22Rv1 (cell line): ENCODE measurements around the gene ST6GALNAC2.
"Not testable (repeated sequence)": the region's sequence is repeated elsewhere in the genome, so short reads cannot be mapped to it uniquely, and the experiment has no call there.

Source experiments
- H3K27ac ChIP-seq: fragments of 450-650 bp; 2 replicates; pipeline ENCODE4 v1.5.1; 2017
- ZFX ChIP-seq: fragments of 450-650 bp; IDR thresholded peaks from 2 replicates; pipeline ENCODE4 v1.6.1; 2017; ENCODE audit warnings: antibody characterized with exemption, borderline replicate concordance
- TF ChIP-seq, protein P1 (sequence below): fragments of 450-650 bp; IDR thresholded peaks from 2 replicates; pipeline ENCODE4 v1.5.1; 2017; ENCODE audit warnings: mild to moderate bottlenecking

ST6GALNAC2 gene

DNA sequence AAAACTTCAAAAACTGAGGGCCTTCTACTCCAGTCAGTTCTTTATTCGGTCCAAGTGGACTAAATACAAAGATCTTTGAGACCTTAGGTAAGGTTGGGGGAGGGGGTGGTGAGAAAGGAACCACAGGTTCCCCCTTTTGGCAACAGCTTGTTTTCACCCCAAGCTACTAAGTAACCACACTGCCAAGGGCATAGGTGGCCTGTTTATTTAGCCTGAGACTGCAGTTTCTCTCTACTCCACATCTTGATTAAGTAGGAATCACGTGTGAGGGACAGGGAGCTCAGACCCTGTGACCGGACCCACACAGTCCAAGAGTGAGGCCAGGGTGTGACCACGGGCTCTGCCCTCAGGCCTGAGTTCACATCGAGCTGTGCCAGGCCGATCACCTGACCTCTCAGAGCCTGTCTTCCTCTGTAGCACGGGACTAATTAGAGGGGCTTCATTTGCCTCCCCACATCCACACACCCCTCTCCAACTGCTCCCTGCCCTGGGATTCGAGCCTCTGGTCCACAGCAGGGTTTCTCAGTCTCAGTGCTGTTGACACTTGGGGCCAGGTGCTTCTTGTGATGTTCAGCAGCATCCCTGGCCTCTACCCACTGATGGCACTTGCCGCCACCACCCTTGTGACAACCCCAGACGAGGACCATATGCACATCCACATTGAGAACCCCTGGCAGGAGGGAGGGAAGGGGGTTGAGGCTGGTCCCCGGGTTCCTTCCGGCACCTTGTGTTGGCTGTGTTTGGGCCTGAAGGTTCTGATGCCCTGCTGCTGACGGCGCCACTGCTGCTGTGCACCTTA is 17.8 kb downstream of the ST6GALNAC2 start:
- peak overlapping the region; percentile 47 for H3K27ac ChIP-seq
- TF ChIP-seq, protein P1, sequence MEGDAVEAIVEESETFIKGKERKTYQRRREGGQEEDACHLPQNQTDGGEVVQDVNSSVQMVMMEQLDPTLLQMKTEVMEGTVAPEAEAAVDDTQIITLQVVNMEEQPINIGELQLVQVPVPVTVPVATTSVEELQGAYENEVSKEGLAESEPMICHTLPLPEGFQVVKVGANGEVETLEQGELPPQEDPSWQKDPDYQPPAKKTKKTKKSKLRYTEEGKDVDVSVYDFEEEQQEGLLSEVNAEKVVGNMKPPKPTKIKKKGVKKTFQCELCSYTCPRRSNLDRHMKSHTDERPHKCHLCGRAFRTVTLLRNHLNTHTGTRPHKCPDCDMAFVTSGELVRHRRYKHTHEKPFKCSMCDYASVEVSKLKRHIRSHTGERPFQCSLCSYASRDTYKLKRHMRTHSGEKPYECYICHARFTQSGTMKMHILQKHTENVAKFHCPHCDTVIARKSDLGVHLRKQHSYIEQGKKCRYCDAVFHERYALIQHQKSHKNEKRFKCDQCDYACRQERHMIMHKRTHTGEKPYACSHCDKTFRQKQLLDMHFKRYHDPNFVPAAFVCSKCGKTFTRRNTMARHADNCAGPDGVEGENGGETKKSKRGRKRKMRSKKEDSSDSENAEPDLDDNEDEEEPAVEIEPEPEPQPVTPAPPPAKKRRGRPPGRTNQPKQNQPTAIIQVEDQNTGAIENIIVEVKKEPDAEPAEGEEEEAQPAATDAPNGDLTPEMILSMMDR, result no peak
- no peak for TF ChIP-seq ZFX

DNA sequence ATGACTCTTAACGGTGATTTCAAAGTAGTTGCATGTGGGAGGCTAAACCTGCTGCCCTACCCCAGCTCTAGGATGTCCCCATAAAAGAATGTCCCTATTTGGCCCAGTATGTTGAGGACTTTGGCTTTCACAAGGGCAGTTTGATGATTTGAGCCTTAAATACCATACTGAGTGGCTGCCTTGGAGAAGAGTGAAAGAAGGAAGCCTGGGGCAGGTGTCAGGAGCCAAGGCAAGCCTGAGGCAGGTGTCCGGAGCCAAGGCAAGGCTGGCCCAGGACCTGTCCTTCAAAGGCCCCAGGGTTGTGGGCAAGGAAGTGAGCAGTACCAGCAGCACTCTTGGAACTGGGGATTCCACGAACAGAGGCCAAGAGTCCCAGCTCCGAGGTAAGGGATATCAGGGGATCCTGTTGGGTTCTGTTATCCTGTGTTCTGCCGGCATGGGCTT is 18.6 kb downstream of the ST6GALNAC2 start:
- H3K27ac ChIP-seq, result peak overlapping the region; percentile 47
- TF ChIP-seq ZFX, result no peak
- TF ChIP-seq, protein P1, result no peak

DNA sequence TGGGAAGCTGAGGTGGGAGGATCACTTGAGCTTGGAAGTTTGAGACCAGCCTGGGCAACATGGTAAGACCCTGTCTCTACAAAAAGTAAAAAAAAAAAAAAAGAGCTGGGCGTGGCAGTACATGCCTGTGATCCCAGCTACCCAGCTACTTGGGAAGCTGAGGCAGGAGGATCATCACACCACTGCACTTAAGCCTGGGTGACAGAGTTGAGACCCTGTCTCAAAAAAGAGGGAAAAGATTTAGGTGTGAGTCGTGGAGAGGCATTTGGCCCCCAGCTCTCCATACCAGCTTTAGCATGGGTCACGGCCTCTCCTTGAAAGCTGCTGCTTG is 19.1 kb downstream of the ST6GALNAC2 start:
- H3K27ac ChIP-seq, result peak overlapping the region; percentile 47
- no peak for TF ChIP-seq ZFX
- TF ChIP-seq, protein P1, result no peak

DNA sequence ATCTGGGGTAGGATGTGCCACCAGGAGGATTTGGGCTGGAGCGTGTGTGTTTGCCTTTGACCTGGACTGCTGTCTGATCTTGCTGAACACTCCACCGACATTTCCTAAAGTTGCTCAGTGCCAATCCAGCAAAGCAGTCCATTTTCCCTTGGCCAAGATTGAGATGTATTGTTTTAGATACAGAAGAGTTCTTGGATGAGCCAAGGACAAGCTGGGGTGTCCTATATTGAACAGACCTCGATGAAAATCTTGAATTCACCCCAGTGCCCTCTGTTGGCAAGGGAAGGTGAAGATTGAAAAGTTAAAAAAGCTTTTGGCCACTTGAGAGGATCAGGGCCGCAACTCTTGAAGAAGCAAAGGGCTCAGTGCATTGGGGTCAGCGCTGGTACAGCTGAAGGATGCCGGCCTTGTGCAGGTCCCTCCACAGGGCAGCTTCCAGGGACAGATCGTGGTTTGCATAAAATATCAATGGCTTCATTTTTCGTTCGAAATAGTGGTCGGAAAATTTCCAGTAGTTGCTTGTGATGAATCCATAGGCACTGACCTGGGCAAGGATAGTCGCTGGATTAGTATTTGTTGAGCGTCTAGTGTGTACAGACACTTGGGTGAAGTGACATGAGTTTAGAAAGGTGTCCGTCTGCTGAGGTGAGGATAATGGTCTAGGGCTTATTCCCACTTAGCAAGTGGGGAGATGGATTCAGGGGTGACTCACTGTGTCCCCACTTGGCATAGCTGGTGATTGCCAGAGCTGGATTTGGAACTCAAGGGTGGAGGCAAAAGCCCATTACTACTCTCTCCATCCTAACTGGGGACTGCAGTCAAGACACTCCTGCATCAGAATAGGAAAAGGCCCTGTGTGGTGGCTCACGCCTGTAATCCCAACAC is 19.7 kb downstream of the ST6GALNAC2 start:
- TF ChIP-seq ZFX, result no peak
- TF ChIP-seq, protein P1, result no peak
- H3K27ac ChIP-seq, result peak overlapping the region; percentile 47

DNA sequence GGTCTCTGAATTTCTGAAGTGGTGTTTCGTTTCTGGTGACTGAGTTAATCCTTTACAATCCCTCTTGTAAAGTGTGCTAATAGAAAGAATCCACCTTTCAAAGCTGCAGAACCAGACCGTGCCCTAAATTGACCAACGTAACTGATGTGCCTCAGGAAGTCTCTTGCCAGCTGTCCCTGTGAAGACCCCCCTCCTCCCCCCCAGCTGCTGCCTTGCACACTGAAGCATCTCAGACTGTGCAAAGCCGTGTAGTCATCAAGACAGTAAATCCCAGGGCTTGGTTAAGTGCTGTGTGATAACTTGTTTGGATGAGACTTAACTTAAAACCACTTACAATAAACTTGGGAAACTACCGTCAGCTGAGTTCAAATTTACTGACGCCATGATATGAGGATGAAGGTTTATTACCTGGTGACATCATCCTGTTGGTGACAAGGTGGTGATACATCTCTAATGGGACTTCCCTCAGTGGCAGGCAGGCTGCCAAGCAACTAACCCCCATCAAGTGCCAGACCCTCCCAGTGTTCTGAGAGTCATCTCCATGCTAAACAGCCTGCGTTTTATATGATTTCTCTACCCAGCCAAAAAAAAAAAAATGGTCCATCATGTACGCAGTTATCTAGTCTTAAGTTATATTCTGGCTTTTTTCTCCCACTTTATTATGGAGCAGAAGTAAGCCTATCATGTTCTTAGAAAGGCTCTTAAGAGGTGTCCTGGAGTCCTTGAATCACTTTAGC is 20.5 kb downstream of the ST6GALNAC2 start:
- H3K27ac ChIP-seq, result peak overlapping the region; percentile 47

DNA sequence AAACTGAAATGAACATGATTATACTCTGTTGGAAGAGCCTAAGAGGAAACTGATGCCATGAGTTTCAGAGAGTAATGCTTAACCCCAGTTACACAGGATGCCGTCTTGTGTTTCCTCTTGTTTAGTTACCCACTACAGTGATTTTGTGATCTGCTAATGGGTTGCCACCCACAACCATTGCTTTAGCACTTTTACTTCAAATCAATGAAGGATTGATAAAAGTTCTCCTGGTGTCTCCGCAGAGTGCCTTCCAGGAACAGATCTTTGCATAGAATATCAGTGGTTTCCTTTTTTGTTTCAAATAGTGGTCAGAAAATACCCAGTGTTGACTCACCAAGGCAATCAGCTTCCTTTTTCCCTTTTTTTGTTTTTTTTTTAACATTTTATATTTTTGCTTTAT is 22.3 kb downstream of the ST6GALNAC2 start:
- not testable (repeated sequence) for H3K27ac ChIP-seq

DNA sequence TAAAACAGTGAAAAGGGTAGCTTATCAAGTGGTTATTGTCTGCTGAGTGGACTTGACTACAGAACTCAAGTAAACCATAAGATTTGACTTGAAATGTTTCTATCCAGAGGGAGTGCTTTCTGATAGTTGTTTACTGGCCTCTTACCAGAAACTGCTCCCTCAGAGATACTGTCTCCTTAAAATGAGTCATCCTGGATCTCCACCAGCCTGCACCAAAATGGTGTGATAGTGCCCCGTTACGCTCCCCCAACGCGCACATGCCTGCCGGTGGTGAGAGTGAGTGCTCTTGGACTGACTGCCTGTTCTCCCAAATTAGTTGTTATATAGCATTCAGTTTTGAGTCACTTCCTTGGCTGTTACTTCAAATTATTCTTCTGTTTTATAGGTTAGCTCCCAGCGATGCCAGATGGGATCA is 22.9 kb downstream of the ST6GALNAC2 start:
- no peak for TF ChIP-seq ZFX
- TF ChIP-seq, protein P1, result no peak
- H3K27ac ChIP-seq, result no peak overlapping the region

DNA sequence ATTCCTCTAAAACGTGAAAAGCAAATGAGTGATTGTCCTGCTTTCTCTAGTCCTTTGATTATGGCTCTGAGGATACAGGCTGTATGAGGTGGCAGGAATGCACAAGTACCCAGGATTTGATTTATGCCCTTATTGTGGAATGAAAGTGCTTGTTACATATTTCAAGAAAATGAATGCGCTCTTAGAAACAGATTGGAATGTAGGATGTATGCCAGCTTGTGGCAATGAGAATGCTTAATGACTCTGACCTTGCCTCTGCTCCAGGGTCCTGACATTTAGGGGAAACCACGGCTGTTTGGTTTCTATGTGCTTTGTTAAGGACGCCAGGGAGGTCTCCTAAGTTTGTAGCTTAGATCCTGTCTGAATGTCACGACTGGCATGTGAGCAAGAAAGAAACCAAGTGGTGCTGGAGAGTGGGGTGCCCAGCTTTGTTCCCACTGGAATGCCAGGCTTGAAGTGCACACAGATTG is 23.8 kb downstream of the ST6GALNAC2 start:
- TF ChIP-seq, protein P1, result no peak
- no peak for TF ChIP-seq ZFX
- no peak overlapping the region for H3K27ac ChIP-seq
